GM21423 (cell line): Measurements from ENCODE around the gene PRPSAP2.

Source experiments
- ATAC-seq: cut with Tn5 transposase; IDR thresholded peaks from one replicate; pipeline ENCODE4 v1.9.1; 2021; ENCODE audit warnings: mild to moderate bottlenecking, moderate library complexity; ENCODE audit not compliant: unreplicated experiment

PRPSAP2 gene

DNA sequence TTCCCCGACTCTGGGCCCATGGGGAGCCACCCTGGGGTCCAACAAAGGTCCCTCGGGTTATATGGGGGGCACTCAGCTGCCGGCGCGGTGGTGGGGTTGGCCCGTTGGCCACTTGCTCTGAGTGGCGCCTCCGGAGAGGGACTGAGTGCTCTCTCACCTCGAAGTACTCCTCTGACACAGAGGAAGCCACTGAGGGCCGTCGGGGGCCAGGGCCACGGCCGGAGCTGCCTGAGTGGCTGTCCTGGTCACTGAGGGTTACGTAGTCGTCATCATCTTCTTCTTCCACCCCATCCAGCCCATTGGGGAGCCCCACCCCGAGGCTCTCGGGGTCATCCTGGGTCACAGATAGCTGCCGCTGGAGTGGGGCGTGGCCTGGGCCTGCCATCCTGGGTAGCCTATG, 119.7 kb downstream of the PRPSAP2 start:
- no peak for ATAC-seq

DNA sequence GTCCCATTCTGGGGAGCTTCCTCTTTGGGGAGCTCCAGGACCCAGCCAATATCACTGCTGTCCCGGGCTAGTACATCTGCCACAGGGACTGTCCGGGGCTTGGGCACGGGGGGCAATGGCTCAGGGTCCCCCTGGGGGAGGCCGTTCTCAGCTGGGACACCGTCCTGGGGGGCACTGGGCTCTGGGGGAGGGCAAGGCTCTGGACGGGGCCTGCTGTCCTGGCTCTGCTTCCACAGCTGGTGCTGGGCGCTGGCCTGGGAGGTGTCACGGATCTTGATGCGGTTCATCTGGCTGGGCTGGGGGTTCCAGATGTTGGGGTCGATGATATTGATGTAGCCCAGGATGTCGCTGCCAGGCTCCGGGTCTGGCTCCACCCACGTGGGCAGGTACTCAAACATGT, 120.1 kb downstream of the PRPSAP2 start:
- ATAC-seq, result no peak

DNA sequence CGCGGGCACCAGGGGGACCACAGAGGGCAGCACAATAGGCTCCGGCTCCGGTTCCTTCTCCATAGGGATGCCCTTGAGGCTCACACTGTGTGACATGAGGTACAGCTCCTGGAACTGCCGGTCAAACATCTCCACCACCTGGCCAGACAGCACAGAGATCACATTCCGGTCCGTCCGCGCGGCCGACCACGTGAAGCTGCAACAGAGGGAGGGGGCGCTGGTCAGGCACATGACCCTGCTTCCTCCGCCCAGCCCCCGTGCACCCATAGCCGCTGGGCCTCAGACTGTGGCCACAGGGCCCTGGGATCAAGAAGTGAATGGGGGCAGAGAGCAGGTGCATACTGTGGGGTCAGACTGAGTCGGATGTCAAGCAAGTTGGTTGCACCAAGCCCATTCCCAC, 120.7 kb downstream of the PRPSAP2 start:
- ATAC-seq, result no peak
